GM10266 (cell line): Measurements from ENCODE around the gene DNAH2.

Experiments used
- DNase-seq: peaks from one replicate; pipeline ENCODE4 v3.0.0; 2012; ENCODE audit errors: extremely low spot score
- TF ChIP-seq, protein P1 (sequence below): IDR thresholded peaks from 2 replicates; pipeline ENCODE4 v1.5.1; 2012; ENCODE audit warnings: mild to moderate bottlenecking, low read depth; ENCODE audit not compliant: control insufficient read depth, insufficient read depth; ENCODE audit errors: missing control alignments

The DNAH2 gene

DNA sequence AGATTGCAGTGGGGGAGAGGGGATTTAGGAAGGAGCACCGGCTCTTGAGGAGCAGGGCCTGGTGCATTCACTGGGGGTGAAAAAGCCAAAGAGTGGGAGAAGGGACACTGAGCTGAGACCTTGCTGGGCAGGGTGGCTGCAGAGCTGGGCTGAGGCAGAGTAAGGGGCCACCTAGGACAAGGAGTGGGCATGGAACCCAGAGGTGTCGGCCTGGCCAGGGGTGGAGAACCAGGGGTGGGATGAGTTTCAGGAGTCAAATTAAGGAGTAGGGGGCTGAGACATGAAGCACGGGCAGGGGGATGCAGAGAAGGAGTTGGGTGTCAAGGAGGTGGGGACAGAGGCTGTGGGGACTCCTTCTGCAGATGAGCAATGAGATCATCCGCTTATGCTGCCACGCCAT is 20.1 kb downstream of the DNAH2 start:
- no peak for DNase-seq
- TF ChIP-seq, protein P1, sequence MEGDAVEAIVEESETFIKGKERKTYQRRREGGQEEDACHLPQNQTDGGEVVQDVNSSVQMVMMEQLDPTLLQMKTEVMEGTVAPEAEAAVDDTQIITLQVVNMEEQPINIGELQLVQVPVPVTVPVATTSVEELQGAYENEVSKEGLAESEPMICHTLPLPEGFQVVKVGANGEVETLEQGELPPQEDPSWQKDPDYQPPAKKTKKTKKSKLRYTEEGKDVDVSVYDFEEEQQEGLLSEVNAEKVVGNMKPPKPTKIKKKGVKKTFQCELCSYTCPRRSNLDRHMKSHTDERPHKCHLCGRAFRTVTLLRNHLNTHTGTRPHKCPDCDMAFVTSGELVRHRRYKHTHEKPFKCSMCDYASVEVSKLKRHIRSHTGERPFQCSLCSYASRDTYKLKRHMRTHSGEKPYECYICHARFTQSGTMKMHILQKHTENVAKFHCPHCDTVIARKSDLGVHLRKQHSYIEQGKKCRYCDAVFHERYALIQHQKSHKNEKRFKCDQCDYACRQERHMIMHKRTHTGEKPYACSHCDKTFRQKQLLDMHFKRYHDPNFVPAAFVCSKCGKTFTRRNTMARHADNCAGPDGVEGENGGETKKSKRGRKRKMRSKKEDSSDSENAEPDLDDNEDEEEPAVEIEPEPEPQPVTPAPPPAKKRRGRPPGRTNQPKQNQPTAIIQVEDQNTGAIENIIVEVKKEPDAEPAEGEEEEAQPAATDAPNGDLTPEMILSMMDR = no peak

DNA sequence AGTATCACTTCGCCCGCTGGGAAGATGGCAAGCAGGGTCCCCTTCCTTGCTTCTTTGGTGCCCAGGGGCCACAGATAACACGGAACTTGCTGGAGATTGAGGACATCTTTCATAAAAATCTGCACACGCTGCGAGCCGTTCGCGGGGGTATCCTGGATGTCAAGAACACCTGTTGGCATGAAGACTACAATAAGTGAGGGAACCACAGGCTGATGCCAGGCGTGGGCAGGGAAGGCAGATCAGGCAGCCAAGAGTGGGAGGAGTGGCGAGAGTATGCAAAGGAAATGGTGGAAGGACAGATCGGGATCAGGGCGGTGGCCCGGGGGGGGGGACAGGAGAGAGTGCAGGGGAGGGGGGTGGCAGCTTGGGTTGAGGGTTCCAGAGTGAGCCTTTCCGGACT is 22.2 kb downstream of the DNAH2 start:
- DNase-seq = no peak

DNA sequence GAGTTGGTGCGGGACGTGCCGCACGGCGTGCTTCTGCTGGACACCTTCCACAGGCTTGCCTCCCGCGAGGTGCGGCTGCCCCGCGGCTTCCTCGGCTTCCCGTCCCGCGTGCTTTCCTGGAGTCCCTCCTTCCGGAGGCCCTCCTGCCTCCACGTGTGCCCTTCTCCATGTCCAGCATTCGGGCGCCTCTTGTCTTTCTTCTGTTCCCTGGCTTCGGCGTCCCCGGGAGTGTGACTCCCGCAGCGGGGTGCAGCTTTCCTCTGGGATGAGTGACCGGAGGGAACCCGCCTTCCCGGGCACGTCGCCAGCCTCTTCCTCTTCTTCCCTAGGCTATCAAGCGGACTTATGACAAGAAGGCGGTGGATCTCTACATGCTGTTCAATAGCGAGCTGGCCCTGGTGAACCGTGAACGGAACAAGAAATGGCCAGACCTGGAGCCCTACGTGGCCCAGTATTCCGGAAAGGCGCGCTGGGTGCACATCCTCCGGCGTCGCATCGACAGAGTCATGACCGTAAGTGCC is 23.0 kb downstream of the DNAH2 start:
- DNase-seq = no peak
- TF ChIP-seq, protein P1 = no peak

More for the DNA sequence above, 22.2 kb downstream of the DNAH2 start:
- TF ChIP-seq, protein P1 = no peak

DNA sequence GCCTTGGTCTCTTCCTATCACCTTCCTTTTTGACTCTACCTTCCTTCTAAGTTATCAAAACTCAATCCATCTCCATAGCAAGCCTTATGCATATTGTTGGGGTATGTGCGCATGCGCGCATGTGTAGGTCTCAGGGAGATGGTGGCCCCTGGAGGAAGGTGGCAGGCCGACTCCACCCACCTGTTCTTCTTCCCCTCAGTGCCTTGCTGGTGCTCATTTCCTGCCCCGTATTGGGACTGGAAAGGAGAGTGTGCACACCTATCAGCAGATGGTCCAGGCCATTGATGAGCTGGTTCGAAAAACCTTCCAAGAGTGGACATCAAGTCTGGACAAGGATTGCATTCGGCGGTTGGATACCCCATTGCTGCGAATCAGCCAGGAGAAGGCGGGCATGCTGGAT is 25.2 kb downstream of the DNAH2 start:
- no peak for DNase-seq

DNA sequence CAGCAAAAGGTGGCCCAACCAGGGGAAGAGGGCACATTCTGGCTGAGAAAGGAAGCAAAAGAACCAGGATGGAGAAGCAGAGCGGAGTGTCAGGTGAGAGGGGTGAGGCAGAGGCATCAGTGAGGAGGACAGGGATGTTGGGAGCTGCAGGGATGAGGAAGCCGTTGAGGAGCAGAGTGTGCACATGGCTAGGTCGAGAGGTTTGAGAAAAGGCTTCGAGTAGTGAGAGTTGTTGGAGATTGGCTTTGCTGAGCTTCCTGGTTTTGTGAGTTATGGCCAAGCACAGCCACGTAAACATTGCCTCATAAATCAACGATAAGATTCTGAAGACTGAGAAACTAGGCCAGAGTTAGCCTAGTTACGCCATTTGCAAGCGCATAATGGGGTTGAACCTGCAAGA is 26.9 kb downstream of the DNAH2 start:
- no peak for DNase-seq
- TF ChIP-seq, protein P1 = no peak

More for the DNA sequence above, 25.2 kb downstream of the DNAH2 start:
- TF ChIP-seq, protein P1 = no peak

DNA sequence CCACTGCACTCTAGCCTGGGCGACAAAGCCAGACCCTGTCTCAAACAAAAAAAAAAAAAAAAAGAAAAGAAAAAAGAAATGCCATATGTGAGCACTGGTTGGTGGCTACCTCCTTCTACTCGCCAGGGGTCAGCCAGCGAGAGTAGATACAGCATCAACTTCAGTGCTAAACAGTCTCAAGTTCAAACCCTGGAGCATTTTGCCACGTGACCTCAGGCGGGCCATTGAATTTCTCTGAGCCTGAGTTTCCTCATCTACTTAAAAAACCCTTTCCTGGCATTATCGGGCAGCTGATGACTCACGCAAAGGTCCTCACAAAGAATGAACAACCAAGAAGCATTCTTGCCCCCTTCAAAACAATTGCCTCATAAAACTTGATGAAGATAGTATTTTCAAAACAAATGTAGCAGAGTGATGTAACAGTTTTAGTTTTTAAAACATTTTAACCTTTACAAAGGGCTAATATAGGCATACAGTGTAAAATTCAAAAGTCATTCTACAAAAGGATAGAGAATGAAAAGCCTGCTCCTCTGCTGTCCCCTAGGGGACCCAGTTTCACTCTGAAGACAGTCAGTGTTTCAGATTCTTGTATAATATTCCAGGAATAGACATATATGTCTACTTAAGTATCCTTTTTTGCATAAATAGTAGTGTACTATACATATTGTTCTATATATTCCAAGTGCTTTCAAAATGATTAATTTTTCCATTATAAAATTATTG is 28.4 kb downstream of the DNAH2 start:
- TF ChIP-seq, protein P1 = no peak
- no peak for DNase-seq

DNA sequence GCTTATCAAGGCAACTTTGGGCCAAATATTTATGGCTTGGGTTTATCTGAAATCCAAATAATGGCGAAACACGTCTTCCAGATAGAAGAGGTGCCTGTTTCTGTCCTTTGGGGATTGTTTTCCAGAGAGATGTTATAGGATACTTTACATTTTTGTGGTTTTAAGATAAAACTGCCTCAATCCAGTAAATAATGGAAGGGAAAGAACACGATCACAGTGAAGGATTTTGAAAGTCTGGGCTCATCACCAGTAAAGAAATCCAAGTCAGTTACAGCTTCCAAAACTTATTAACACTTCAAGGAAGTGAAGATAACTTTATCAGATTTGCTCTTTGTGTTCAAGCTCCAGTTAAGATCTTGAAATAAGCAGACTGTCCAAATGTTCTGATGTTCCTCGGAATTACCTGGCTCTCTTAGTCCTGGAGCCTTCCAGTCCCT is 30.1 kb downstream of the DNAH2 start:
- TF ChIP-seq, protein P1 = no peak
- no peak for DNase-seq
